Osteocyte (in vitro differentiated cells): ENCODE data around the gene ERICH6. TPM values are rescaled to one million over a fixed set of nuclear protein-coding genes. Genes with fewer than 3 reads are reported as not detected.

Experiments
- DNase-seq: peaks from one replicate; pipeline ENCODE4 v3.0.0; 2021; ENCODE audit warnings: mixed read lengths; ENCODE audit not compliant: unreplicated experiment; ENCODE audit errors: extremely low spot score
- H3K27ac Mint-ChIP-seq: one replicate; pipeline ENCODE4 v1.8.0; 2021; ENCODE audit warnings: mild to moderate bottlenecking, mixed read lengths; ENCODE audit not compliant: unreplicated experiment
- H3K27me3 Mint-ChIP-seq: one replicate; pipeline ENCODE4 v1.8.0; 2021; ENCODE audit warnings: mixed read lengths; ENCODE audit not compliant: unreplicated experiment
- H3K36me3 Mint-ChIP-seq: one replicate; pipeline ENCODE4 v1.8.0; 2021; ENCODE audit warnings: mixed read lengths; ENCODE audit not compliant: unreplicated experiment
- H3K4me1 Mint-ChIP-seq: one replicate; pipeline ENCODE4 v1.8.0; 2021; ENCODE audit warnings: mixed read lengths; ENCODE audit not compliant: unreplicated experiment
- H3K4me3 Mint-ChIP-seq: one replicate; pipeline ENCODE4 v1.8.0; 2021; ENCODE audit warnings: mild to moderate bottlenecking, moderate library complexity, mixed read lengths; ENCODE audit not compliant: unreplicated experiment
- H3K9me3 Mint-ChIP-seq: one replicate; pipeline ENCODE4 v1.8.0; 2021; ENCODE audit warnings: mixed read lengths; ENCODE audit not compliant: unreplicated experiment
- total RNA-seq: library from RNA; stranded (reverse); gene quantifications from 2 replicates; pipeline ENCODE4 v1.2.1, GENCODE V29; 2021
- TF ChIP-seq, protein P1 (sequence below): fragments of 200-600 bp; sonication (generic); IDR thresholded peaks from 2 replicates; pipeline ENCODE4 v1.5.0; 2021; ENCODE audit warnings: antibody characterized with exemption, mild to moderate bottlenecking, moderate library complexity

The ERICH6 gene
- total RNA-seq, 1 donor from 2014 or later, result 0.83 TPM

DNA sequence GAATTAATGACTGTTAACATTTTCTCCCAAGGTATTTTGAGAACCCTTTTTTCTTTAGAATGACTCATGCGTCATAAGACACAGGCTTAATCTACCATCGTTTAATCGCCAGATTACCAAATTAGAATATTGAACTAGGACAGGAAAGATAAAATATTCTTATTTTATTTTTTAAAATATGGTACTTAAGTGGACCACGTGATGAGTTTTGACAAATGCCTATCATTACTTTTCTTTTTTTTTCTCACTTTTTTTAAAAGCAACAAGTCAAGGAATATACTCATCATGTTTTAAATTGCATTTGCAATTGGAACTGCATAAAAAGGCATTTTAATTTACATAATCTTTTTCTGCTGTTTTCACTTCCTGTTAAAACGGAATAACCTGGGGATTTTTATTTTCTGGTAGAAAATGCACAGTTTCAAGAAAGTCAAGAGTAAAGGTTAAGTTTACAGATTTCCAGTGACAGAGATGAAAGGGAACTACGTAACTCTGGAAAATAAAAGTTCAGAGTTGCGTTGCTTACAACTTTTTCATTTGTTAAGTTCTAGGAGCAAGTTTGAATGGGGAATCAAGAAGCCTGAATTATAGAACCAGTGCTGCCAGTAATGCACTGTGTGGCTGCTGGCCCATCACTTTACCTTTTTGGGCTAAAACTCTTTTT is 35.6 kb upstream of the ERICH6 start:
- Mint-ChIP-seq H3K4me1 (peaks cover 21% of the 10 kb centered on the region), H3K27ac (no peak overlapping the region), H3K9me3 (no peaks in the 10 kb centered on the region), H3K4me3 (no peak overlapping the region), H3K27me3 (no peaks in the 10 kb centered on the region), H3K36me3 (peaks cover 18% of the 10 kb centered on the region)
- TF ChIP-seq, protein P1, sequence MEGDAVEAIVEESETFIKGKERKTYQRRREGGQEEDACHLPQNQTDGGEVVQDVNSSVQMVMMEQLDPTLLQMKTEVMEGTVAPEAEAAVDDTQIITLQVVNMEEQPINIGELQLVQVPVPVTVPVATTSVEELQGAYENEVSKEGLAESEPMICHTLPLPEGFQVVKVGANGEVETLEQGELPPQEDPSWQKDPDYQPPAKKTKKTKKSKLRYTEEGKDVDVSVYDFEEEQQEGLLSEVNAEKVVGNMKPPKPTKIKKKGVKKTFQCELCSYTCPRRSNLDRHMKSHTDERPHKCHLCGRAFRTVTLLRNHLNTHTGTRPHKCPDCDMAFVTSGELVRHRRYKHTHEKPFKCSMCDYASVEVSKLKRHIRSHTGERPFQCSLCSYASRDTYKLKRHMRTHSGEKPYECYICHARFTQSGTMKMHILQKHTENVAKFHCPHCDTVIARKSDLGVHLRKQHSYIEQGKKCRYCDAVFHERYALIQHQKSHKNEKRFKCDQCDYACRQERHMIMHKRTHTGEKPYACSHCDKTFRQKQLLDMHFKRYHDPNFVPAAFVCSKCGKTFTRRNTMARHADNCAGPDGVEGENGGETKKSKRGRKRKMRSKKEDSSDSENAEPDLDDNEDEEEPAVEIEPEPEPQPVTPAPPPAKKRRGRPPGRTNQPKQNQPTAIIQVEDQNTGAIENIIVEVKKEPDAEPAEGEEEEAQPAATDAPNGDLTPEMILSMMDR, result no peak
- DNase-seq, result peak; percentile 6

DNA sequence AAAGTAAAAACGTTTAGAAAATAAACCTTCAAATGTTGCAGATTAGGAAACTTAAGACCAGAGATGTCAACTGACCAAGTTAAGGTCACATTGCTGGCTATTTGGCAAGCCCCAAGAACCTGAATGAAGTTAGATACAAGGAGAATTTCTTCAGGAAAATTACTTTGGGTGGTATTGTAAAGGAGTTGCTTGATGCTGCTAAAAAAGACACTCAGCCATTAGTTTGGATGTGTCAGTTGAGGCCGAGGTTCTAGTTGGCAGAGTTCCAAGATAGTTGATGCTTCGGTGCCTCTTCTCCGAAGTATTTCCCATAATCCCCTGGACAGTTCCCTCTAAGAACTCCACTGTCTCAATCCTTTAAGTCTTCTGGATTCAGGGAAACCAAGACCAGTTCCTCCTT is 35.0 kb upstream of the ERICH6 start:
- Mint-ChIP-seq H3K27me3 (no peaks in the 10 kb centered on the region), H3K9me3 (no peaks in the 10 kb centered on the region), H3K4me1 (peaks cover 15% of the 10 kb centered on the region), H3K36me3 (peaks cover 18% of the 10 kb centered on the region), H3K27ac (no peak overlapping the region), H3K4me3 (no peak overlapping the region)
- DNase-seq, result no peak
- TF ChIP-seq, protein P1, result no peak

DNA sequence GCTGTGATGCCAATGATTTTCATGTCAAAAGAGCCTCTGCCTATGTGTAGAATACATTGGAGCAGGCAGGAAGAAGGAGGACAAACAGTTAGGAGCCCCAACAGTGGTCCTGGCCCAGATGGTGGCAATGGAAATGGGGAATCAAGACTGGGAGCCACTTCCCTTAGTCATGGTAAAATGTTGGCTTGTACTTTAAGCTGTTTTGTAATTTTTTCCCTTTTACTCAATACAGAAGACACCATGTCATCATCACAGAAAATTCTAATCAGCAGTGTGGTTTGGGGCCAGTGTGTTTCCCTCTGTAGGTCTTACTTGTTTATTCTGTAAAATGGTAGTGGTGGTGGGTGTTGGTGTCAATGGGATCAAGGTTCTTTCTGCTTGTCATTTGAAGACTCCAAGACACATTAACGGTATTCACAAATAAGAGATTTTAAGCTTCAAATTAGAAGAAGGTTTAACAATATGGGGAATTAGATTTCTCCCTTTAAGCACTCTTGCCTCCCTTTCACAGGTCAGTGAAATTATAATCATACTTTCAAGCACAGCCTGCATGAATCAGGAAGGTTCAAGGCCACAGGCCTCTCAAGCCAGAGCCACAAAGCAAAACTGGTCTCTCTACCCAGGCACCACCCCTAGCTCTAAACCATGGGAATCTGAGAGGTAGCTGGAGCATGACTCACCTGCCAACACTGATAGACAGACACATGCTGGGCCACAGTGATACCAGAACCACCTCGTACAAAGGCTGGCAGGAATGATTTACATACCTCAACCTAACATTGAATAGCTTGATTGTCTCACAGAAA is 34.4 kb upstream of the ERICH6 start:
- no peak overlapping the region for H3K4me3 Mint-ChIP-seq
- H3K27ac Mint-ChIP-seq, result no peak overlapping the region
- H3K9me3 Mint-ChIP-seq, result no peaks in the 10 kb centered on the region
- TF ChIP-seq, protein P1, result no peak
- H3K36me3 Mint-ChIP-seq, result peaks cover 18% of the 10 kb centered on the region
- no peaks in the 10 kb centered on the region for H3K27me3 Mint-ChIP-seq
- no peak for DNase-seq
- peaks cover 11% of the 10 kb centered on the region for H3K4me1 Mint-ChIP-seq

DNA sequence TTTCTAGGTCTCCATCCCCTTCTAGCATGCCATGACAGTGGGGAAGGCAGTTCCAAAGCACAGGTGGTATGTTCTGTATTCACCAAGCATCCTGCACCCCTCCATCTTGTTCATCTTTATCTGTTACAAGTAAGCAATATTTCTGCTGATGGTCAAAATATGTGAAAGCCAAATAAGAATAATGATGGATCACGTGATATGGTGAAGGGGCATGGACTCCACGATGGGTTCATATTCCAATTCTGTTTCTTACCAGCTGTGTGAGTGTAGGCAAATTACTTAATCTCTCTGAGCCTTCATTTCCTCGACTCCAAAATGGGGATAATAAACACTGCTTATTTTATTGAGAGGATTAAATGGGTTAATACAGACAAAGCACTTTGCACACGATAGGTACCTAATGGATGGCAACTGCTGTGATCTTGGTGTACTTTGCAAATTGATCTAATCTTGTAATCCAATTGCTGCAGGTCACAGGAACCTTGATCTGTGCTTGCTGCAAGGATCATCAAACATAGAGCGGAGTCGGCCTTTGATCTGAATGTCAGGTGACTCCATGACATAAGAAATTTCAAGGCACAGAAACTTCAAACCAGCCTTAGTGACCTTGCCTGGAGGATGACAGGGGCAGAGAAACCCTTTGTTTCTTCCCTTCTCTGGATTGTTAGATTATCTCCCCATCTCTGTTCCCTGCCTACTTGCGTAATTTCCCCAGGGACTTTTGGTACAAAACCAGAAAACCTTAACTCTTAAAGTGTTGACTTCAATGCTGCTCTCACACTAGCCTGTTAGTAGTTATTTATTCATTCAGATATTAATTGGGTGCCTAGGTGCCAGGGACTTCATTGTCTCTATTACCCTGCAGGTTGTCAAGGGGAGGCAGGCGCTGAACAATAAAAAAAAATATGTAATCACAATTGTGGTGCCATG is 33.4 kb upstream of the ERICH6 start:
- no peak overlapping the region for H3K27ac Mint-ChIP-seq
- no peak for DNase-seq
- TF ChIP-seq, protein P1, result no peak

More for the DNA sequence above, 33.4 kb upstream of the ERICH6 start:
- peaks cover 11% of the 10 kb centered on the region for H3K36me3 Mint-ChIP-seq
- H3K27me3 Mint-ChIP-seq, result no peaks in the 10 kb centered on the region
- no peak overlapping the region for H3K4me3 Mint-ChIP-seq
- H3K4me1 Mint-ChIP-seq, result peaks cover 5% of the 10 kb centered on the region
- no peaks in the 10 kb centered on the region for H3K9me3 Mint-ChIP-seq
